ENCODE results near the gene SLC16A10. TPM values are rescaled to one million over a fixed set of nuclear protein-coding genes. Genes with fewer than 3 reads are reported as not detected.

The SLC16A10 gene
- total and polyA plus RNA-seq, 7 donors: 13.9 to 106 (median 43.1) TPM

- H3K36me3 ChIP-seq (ENCODE audit: insufficient read depth in 1 of 2, low read depth in 1 of 2): peaks cover 0 to 15% of the 10 kb centered on the region in 2 donors
- no peaks in the 10 kb centered on the region for H3K9me3 ChIP-seq
- 82 to 87% (median 83%) methylated on average over 2 of the region's 2 CpGs for WGBS, 3 donors
- ATAC-seq (no peak), DNase-seq (no peak)
- intact Hi-C loops (cut with DNase I): loop anchor here in 1 of 2 donors (5.0 kb wide), 1 partner anchor 197 kb away; no protein-coding TSS in a partner anchor
- no peak for TF ChIP-seq CTCF (IDR thresholded peaks at IDR 0.05)
- no peak overlapping the region for H3K4me3 ChIP-seq
- peaks cover 28% of the 10 kb centered on the region for H3K4me1 ChIP-seq
- no peak overlapping the region for H3K27ac ChIP-seq
- H3K27me3 ChIP-seq (ENCODE audit: insufficient read depth in 3 of 3, low read length in 2 of 3): no peaks in the 10 kb centered on the region
Observed at GRCh38 chr6:111208933-111209332, 121.6 kb downstream of the SLC16A10 start.

GRCh38 chr6:111210194-111210728 is 123.0 kb downstream of the SLC16A10 start:
- no peak overlapping the region for H3K4me3 ChIP-seq
- intact Hi-C loops (cut with DNase I): loop anchor here (2.0 to 10.0 kb wide), 5 partner anchors 125 to 685 kb away; partner anchors contain the start of gene SLC16A10 (in 1 of the 2)
- H3K27me3 ChIP-seq (ENCODE audit: insufficient read depth in 3 of 3, low read length in 2 of 3): no peaks in the 10 kb centered on the region
- peak overlapping the region; percentile 70 for H3K27ac ChIP-seq
- DNase-seq (no peak), ATAC-seq (peak; percentile 56 to 78 (median 70))
- peak; percentile 72 for TF ChIP-seq CTCF (IDR thresholded peaks at IDR 0.05)
- H3K36me3 ChIP-seq (ENCODE audit: insufficient read depth in 1 of 2, low read depth in 1 of 2): peaks cover 0 to 25% of the 10 kb centered on the region in 2 donors
- H3K9me3 ChIP-seq: no peaks in the 10 kb centered on the region
- H3K4me1 ChIP-seq: peaks cover 28% of the 10 kb centered on the region
- 41 to 55% (median 43%) methylated on average over 1 of the region's 1 CpG for WGBS, 3 donors

- TF ChIP-seq CTCF (IDR thresholded peaks at IDR 0.05): no peak
- WGBS, 3 donors: 66 to 72% (median 69%) methylated on average over 6 of the region's 6 CpGs
- peaks cover 0 to 23% of the 10 kb centered on the region in 2 donors for H3K36me3 ChIP-seq (ENCODE audit: insufficient read depth in 1 of 2, low read depth in 1 of 2)
- DNase-seq (peak in 1 of 2 donors; percentile 20), ATAC-seq (peak; percentile 72 to 78 (median 75))
- H3K27me3 ChIP-seq (ENCODE audit: insufficient read depth in 3 of 3, low read length in 2 of 3): no peaks in the 10 kb centered on the region
- H3K4me1 ChIP-seq: peaks cover 28% of the 10 kb centered on the region
- no peaks in the 10 kb centered on the region for H3K9me3 ChIP-seq
- H3K27ac ChIP-seq: peak overlapping the region; percentile 70
- intact Hi-C loops (cut with DNase I): loop anchor here (2.0 to 10.0 kb wide), 5 partner anchors 127 to 687 kb away; partner anchors contain the start of gene SLC16A10 (in 1 of the 2)
- H3K4me3 ChIP-seq: no peak overlapping the region
Observed at GRCh38 chr6:111211411-111212030, 124.2 kb downstream of the SLC16A10 start.

GRCh38 chr6:111212625-111213024 is 125.3 kb downstream of the SLC16A10 start:
- Histone ChIP-seq H3K27me3 (ENCODE audit: insufficient read depth in 3 of 3, low read length in 2 of 3) (no peaks in the 10 kb centered on the region), H3K4me1 (peaks cover 28% of the 10 kb centered on the region), H3K36me3 (ENCODE audit: insufficient read depth in 1 of 2, low read depth in 1 of 2) (peaks cover 0 to 12% of the 10 kb centered on the region in 2 donors), H3K9me3 (no peaks in the 10 kb centered on the region), H3K4me3 (no peak overlapping the region), H3K27ac (peak overlapping the region; percentile 70)
- WGBS, 3 donors: 86 to 91% (median 87%) methylated on average over 3 of the region's 3 CpGs
- ATAC-seq (no peak), DNase-seq (no peak)
- intact Hi-C loops (cut with DNase I): loop anchor here (5.0 to 10.0 kb wide), 4 partner anchors 128 to 688 kb away; partner anchors contain the start of gene SLC16A10 (in 1 of the 2)
- TF ChIP-seq CTCF (IDR thresholded peaks at IDR 0.05): no peak

Measured in psoas muscle (tissue), 8 donors.